ENCODE results near the gene CIC.
"Not testable (repeated sequence)": the region's sequence is repeated elsewhere in the genome, so short reads cannot be mapped to it uniquely, and the experiment has no call there.

Gene CIC

DNA sequence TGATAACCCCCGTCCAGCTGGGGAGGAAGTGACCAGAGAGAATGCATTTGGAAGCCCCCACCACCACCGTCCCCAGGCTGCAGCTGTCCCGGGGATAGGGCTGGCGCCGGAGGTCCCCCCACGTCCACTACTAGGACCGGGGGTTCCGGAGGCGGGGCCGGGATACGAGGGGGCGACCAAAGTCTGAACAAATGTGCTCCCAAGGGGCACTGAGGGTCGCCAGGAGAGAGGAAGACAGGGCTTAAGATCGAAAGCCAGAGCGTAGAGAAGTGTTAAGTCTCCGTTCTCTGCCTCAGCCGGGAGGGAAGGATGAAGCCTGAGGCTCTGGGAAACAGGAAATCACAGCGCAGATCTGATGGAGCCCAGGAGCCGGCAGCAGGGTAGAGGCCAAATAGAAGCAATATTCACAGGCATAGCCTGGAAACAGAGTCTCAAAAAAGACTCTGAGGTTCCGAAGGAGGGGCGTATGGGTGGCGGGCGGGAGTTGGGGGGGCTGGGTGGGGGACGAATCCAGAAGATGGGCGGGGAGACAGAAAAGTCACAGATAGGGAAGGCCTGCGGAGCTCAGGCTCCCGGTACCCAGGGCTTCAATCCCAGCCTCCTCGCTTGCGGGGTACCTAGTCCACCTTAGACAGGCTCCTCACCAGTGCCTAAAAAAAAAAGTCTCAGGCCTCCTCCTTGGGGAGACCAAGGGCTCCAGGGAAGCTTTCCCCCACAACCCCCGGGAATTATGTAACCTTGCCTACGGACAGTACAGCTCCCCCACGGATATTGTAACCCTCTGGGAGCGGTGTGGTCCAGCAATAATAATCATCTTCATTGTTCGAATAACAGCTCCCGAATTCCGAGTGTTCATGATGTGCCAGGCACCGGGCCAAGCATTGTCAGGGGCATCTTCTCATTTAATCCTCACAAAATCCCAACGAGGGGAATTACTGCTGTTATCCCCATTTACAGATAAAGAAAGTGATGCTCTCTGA, 13.0 kb upstream of the CIC start:
- DNase-seq: peak; percentile 79

DNA sequence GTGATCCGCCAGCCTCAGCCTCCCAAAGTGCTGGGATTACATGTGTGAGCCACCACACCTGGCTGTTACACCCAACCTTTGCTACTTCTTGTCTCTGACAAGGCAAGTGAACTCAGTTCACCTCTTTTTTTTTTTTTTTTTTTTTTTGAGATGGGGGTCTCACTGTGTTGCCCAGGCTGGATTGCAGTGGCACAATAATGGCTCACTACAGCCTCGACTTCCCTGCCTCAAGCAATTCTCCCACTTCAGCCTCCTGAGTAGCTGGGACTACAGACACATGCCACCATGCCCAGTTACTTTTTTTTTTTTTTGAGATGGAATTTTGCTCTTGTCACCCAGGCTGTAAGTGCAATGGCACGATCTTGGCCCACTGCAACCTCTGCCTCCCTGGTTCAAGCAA, 11.2 kb upstream of the CIC start:
- not testable (repeated sequence) for DNase-seq

DNA sequence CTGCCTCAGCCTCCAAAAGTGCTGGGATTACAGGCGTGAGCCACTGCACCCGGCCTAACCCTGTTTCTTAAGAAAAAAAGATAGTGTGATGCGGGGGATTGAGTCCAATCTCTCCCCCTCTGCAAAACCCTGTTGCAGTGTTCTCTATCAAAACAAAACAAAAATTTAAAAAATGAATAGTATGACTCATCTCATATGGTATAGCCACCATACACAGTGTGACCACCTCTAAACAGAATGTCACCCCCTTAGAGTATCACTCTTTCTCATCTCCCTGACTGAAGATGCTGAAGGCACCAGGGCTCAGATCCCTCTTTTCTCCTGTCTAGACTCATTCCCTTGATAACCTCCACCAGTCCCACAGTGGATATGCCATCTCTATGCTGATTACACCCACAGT, 7.3 kb upstream of the CIC start:
- no peak for DNase-seq

DNA sequence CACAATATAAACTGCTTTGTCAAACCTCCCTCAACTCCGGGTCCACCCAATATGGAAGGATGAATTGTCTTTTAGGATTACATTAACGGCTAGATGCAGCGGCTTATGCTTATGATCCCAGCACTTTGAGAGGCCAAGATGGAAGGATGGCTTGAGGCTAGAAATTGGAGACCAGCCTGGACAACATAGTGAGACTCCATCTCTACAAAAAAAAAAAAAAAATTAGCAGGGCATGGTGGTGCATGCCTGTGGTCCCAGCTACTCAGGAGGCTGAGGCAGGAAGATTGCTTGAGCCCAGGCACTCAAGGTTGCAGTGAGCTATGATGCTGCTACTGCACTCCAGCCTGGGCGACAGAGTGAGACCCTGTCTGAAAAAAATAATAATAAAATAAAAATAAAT, 2.9 kb upstream of the CIC start:
- not testable (repeated sequence) for DNase-seq

DNA sequence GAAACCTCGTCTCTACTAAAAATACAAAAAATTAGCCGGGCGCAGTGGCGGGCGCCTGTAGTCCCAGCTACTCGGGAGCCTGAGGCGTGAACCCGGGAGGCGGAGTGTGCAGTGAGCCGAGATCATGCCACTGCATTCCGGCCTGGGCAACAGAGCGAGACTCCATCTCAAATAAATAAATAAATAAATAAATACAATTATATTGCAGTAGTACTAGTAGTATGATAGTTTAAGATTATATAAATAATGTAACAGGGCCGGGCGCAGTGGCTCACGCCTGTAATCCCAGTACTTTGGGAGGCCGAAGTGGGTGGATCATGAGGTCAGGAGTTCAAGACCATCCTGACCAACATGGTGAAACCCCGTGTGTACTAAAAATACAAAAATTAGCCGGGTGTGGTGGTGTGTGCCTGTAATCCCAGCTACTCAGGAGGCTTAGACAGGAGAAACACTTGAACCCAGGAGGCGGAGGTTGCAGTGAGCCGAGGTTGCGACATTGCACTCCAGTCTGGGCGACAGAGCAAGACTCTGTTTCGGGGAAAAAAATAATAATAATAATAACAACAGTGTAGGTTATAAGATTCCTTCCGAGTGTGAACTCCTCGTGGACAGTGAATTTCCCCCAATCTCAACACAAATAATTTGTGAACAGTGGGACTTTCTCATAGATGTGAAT, 2.0 kb upstream of the CIC start:
- DNase-seq: not testable (repeated sequence)

DNA sequence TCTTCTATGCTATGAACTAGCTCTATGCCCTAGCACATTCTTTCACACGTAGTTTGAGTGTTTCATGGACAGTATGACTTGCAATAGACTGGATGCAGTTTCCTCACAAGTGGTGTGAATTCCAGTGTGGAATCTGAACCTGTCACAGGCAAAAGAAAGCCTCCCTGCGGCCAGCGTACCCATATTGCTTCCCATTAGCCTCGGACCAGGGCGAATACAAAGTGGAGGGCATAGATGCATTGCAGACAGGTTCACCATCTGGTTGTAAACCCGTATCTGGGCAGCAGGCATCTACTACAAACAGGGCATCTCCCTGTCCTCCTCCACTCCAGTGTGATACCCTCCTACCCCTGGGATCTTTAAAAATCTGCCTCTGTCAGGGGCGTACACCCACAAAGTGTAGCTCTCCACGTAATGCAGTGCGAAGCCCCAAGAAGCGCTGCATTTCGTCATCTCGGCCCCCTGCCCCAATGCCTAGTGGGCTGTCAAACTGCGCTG, 1.4 kb upstream of the CIC start:
- no peak for DNase-seq

DNA sequence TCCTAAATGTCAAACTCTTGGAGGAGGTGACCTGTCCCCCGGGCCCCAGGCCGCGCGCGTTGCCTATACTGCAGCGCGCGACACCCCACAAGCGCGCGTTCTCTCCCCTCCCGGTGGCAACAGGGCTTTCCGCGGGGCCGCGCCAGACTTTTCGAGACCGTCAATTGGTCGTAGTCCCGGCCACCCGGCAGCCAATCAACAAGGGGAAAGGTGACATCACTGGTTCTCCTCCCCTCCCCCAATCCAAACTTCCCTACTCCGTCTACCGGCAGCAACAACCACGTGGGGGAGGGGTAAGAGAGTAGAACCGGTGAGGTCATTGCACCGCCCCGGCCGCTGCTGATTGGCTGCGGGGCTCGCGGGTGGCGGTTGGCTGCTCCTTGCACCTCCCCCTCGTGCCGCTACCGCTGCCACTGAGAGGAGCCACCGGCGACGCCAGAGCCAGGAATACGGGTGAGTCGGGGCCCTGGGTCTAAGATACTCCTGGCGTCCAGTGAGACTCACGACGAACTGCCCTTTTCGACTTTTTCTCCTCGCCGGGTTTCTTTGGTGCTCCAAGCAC, 829 bp upstream of the CIC start:
- peak; percentile 100 for DNase-seq

DNA sequence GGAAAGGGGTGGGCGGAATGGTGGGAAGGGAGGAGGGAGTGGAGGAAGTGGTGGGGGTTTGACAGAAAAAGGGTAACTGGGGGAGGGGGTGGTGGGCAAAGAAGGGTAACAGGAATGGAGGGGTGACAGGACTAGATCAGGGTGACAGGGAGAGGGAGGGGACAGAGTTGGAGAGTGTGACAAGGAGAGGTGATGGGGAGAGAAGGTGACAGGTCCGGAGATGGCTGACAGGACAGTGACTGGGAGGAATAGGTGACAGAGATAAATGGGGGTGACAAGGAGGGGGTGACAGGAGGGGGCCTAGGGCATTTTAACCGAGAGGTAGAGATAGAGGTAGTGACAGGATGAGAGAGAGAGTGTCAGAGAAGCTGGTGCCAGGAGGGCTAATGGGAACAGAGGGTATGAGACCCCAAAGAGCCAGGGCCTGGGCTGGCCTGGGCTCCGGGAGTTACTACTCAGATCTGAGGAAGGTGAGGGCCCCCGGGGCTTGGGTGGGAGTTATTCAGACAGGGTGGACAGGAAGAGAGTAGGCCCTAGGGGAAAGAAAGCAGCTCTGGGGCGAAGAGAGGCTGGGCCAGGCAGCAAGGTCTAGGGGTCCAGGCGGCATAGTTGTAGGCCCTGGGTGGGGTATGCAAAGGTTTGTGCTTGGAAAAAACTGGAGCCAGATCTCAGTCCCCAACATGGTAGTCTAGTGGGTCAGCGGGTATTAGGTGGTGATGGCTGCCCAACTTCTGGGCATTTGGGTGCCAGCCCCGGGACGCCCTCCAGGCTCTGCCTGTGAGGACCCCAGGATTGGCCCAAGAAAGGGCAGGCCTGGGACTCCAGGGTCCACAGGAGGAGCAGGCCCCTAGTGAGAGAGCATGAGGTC, 660 bp downstream of the CIC start:
- peak; percentile 43 for DNase-seq

DNA sequence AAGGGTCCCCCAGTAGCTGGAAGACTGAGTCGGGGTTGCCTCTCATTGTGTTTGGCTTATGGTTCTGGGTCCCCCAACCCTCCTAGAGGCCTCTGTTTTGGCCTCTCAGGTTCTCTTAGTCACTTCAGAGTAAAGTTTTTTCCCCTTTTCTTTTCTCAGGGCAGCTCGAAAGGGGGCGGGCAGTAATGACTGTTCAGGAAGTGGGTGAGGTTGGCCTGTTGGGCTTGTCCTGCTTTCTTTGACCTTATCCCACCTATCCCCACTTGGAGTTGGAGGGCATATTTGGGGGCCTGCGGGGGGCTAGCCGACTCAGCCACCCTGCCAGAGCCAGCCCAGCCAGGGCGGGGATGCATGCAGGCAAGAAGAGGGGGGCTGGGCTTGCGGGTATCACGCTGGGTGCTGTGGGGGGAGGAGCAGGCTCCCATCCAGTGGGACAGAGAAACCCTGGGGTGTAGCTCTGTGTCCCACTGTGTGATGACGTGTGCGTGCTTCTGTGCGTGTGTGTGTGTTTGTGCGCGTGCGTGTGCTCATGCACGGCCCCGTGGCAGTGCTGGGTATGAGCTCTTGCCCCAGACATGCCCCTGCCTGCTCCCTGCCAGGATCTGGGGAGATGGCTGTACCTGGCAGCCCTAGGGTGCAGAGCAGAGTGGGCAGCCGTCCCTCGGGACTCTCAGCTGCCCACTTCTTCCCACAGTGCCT, 1.4 kb downstream of the CIC start:
- peak; percentile 43 for DNase-seq

DNA sequence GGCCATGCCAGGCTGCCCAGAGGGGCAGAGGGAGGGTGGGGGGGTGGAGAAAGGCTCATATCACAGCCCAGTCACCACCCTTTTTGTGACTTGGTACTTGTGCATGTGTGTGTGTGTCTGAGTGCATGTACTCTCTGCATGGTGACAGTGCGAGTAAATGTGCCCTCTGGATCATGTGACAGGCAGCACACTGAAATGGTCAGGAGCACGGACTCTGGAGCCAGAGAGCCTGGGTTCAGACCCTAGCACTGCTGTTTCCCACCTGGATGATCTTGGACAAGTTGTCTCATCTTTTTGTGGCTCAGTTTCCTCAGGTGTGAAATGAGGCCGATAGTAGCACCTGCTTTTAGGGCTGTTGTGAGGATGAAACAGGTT, 2.0 kb downstream of the CIC start:
- peak; percentile 30 for DNase-seq

DNA sequence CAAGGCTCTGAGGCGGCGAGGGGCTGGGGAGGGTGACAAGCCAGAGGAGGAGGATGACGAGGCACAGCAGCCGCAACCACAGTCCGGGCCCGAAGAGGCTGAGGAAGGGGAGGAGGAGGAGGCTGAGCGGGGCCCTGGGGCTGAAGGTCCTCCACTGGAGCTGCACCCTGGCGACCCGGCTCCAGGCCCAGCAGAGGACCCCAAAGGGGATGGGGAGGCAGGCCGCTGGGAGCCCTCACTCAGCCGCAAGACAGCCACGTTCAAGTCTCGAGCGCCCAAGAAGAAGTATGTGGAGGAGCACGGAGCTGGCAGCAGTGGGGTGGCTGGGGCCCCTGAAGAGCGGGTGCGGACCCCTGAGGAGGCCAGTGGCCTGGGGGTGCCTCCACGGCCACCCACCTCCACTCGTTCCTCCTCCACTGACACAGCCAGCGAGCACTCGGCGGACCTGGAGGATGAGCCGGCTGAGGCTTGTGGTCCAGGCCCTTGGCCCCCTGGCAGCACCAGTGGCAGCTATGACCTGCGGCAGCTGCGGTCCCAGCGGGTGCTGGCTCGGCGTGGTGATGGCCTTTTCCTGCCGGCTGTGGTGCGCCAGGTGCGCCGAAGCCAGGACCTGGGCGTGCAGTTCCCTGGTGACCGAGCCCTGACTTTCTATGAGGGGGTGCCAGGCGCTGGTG, 2.9 kb downstream of the CIC start:
- DNase-seq: no peak

DNA sequence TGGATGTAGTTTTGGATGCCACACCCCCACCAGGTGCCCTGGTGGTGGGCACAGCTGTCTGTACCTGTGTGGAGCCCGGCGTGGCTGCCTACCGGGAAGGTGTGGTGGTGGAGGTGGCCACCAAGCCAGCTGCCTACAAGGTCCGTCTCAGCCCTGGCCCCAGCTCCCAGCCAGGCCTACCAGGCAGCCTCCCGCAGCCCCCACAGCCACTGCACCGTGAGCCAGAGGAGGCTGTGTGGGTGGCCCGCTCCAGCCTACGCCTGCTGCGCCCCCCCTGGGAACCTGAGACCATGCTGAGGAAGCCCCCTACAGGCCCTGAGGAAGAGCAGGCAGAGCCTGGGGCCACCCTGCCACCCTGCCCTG, 3.5 kb downstream of the CIC start:
- DNase-seq: no peak

DNA sequence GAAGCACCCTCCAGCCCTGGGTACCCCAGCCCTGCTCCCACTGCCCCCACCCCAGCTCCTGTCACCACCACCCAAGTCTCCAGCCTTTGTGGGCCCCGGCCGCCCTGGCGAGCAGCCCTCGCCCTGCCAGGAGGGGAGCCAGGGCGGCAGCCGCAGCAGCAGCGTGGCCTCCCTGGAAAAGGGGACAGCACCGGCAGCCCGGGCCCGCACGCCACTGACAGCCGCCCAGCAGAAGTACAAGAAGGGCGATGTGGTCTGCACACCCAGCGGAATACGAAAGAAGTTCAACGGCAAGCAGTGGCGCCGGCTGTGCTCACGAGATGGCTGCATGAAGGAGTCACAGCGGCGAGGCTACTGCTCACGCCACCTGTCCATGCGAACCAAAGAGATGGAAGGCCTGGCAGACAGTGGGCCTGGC, 3.9 kb downstream of the CIC start:
- DNase-seq: no peak

DNA sequence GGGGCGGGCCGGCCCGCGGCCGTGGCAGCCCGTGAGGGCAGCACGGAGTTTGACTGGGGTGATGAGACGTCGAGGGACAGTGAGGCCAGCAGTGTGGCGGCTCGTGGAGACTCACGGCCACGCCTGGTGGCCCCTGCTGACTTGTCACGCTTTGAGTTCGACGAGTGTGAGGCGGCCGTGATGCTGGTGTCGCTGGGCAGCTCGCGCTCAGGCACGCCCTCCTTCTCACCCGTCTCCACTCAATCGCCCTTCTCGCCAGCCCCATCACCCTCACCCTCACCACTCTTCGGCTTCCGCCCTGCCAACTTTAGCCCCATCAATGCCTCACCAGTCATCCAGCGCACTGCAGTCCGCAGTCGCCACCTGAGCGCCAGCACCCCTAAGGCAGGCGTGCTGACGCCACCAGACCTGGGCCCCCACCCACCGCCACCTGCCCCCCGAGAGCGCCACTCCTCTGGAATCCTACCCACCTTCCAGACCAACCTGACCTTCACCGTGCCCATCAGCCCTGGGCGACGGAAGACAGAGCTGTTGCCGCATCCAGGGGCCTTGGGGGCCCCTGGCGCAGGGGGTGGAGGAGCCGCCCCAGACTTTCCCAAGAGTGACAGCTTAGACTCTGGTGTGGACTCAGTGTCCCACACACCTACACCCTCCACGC, 4.5 kb downstream of the CIC start:
- DNase-seq: no peak

DNA sequence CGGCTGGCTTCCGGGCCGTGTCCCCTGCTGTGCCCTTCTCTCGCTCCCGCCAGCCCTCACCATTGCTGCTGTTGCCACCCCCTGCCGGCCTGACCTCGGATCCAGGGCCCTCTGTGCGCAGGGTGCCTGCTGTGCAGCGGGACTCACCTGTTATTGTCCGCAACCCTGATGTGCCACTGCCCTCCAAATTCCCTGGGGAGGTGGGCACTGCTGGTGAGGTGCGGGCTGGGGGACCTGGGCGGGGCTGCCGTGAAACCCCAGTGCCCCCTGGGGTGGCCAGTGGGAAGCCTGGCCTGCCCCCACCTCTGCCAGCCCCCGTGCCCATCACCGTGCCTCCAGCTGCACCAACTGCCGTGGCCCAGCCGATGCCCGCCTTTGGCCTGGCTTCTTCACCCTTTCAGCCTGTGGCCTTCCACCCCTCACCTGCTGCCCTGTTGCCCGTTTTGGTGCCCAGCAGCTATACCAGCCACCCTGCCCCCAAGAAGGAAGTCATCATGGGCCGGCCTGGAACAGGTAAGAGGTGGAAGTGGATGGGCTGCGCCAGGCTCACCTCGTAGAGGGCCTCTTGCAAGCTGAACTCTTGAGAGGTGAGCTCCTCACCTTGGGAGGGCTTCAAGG, 5.1 kb downstream of the CIC start:
- DNase-seq: no peak

DNA sequence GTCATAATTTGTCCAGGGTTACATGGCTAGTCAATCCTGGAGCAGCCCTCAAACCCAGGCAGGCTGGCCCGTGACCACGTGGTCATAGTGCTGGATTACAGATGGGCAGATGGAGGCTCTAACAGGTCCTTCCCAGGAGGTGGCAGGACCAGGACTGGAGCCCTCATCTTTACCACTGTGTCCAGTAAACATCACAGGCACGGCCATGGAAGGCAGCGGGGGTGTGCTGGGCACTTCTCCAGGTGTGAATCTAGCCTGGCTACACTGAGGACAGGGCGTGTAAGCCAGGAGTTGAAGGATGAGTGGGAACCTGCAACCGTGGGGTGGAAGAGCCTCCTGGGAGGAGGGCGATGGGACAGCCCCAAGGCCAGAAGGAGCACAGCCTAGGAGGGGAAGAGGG, 6.1 kb downstream of the CIC start:
- no peak for DNase-seq

DNA sequence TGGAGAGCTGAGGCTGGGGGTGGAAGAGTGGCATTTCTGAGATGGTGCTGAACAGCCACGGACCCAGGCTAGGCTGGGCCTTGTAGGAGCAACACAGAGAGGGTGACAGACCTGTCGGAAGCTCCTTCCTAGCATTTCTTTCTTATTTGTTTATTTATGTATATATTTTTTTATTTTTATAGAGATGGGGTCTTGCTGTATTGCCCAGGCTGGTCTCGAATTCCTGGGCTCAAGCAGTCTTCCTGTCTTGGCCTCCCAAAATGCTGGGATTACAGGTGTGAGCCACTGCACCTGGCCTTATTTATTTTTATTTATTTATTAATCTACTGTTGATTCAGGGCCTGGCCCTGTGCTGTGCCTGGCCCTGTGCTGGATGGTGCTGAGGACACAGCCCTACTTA, 6.5 kb downstream of the CIC start:
- DNase-seq: no peak

DNA sequence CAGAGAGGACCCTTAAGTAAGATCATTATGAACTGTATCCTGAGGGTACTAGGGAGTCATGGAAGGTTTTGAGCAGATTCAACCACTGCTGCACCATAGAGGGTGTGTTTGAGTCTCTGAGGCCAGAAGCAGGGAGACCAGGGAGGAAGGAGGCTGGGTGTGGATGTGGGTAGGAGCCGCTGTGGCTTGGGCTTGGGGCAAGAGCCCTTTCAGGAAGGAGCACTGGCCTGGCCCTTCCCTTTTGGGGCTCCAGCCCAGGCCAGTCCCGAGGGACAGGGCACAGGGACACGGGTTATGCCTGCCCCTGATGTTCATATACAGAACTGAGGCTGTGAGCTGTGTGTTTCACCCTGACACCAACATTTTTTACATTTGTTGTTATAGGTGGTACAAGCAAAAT, 7.2 kb downstream of the CIC start:
- no peak for DNase-seq

DNA sequence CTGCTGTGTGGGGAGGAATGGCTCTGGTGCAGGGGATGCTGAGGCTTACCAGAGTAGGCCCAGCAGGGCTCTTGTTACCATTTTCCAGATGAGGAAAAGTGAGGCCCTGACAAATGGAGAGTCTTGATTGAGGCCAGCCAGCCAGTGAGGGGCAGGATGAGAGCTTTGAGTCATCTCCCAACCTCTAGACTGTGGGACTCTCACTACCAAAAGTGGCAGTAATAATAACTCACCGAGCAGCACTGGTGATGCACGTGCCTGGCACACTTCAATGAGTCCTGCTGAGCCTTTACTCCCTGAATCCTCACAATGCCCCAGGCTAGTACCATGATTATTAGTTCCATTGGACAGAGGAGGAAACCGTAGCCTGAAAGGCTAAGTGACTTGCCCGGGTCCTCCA, 7.8 kb downstream of the CIC start:
- DNase-seq: no peak

DNA sequence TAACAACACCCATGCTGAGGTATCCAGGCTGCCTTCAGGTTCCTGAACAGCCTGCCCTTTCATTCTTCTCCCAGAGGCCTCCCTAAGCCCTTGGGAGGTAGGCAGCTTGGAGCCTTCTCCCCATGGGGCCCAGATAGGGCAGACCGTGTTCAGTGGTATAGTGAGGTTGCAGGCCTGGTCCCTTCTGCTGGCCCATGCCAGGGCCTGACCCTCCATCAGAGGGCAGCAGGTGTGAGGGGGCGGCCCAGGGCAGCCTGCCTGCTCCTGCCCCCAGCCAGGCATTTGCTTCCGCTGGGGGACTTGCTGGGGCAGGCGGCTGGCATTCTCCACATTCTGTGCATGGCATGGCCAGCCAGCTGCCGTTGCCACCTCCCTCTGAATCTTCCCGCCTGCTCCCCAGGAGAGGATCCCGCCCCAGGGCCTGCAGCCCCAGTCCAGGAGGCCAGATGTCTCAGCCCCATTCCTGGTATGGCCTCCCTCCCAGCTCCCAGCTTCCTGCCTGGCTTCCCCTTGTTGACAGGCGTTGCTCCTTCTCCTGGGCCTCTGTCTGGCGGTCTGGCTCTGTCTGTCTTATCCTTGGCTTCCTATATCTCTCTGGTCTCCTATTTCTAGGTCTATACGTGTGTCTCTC, 8.9 kb downstream of the CIC start:
- peak; percentile 78 for DNase-seq

Data from right forelimb (tissue), 1 donor.